HK-2 (cell line): ENCODE results near the gene CDH8.

Experiments used
- DNase-seq: peaks from one replicate; pipeline ENCODE4 v3.0.0-alpha.2; 2018; ENCODE audit not compliant: unreplicated experiment

CDH8 gene

GRCh38 chr16:61653544-61653943 is 382.7 kb downstream of the CDH8 start:
- no peak for DNase-seq

- DNase-seq: no peak
Observed at GRCh38 chr16:61645561-61645960, 390.7 kb downstream of the CDH8 start.

- no peak for DNase-seq
Observed at GRCh38 chr16:61644736-61645135, 391.5 kb downstream of the CDH8 start.

GRCh38 chr16:61617219-61617783 is 418.9 kb downstream of the CDH8 start:
- DNase-seq: no peak

- no peak for DNase-seq
Observed at GRCh38 chr16:61616088-61616487, 420.1 kb downstream of the CDH8 start.

- no peak for DNase-seq
Observed at GRCh38 chr16:61611847-61612491, 424.3 kb downstream of the CDH8 start.

- no peak for DNase-seq
Observed at GRCh38 chr16:61606581-61606980, 429.7 kb downstream of the CDH8 start.
